ENCODE measurements around the gene PFN3. TPM values are rescaled to one million over a fixed set of nuclear protein-coding genes. Genes with fewer than 3 reads are reported as not detected.

The PFN3 gene
- polyA plus RNA-seq, 1 of the 3 experiments (the other 2 are of a cell fraction) = not detected

DNA sequence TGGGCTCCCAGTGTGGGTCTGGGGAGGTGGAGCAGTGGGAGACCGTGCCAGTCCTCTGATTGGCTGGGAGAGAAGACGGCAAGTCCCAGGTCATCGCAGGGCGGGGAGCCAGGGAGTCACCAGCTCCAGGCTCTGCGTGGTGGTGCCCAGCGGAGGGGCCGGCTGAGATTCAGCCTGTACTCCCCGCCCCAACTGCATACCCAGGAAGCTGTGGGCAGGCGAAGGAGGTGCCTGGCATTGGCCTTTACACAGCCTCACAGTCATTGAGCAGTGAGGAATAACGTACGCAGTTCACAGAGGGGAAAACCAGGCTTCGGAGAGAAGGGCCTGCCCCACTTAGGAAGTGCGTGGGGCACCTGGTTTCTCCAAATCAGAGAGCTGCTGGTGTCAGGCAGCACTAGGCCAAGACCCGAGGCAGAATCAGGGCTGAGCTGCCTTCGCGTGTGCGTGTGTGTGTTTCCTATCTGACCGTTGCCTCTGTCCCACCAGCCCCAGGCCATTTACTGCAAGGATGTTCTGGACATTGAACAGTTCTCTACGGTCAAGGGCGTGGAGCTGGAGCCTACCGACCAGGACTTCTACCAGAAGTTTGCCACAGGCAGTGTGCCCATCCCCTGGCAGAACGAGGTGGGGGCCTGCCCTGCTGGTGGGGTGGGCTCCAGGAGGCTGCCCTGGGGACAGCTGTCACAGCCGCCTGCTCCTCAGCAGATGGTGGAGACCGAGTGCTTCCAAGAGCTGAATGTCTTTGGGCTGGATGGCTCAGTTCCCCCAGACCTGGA lies 39.9 kb upstream of the PFN3 start:
- Histone ChIP-seq H3K27ac (ENCODE audit: low read depth in 2 of 2, low read length in 1 of 2) (peak overlapping the region in 1 of 2 experiments; percentile 31; a peak in 1 of 4 replicates), H3K4me1 (ENCODE audit: control insufficient read depth in 1 of 2, insufficient read depth in 2 of 2, low read depth in 1 of 2, low read length in 1 of 2) (peaks cover 0 to 8% of the 10 kb centered on the region in 2 experiments; a peak in 1 of 4 replicates), H3K9me2 (no peaks in the 10 kb centered on the region), H3K9me3 (no peaks in the 10 kb centered on the region), H4K20me1 (ENCODE audit: insufficient read depth) (0 out of 2 replicates have a peak, but pooled peaks cover 9% of the 10 kb centered on the region), H3K9ac (no peak overlapping the region), H3K79me2 (ENCODE audit: insufficient read depth) (peaks cover 12% of the 10 kb centered on the region), H3K27me3 (ENCODE audit: insufficient read depth) (no peaks in the 10 kb centered on the region), H3K36me3 (replicated peaks in 1 of 2; ENCODE audit: control insufficient read depth in 1 of 2, insufficient read depth in 2 of 2, low read length in 1 of 2) (peaks cover 13 to 28% of the 10 kb centered on the region in 2 experiments), H3K4me2 (no peak overlapping the region), H3K4me3 (ENCODE audit: low read depth in 2 of 2, low read length in 1 of 2) (no peak overlapping the region), H3F3A (replicated peaks; ENCODE audit: insufficient read depth) (peaks cover 11% of the 10 kb centered on the region), H2AFZ (ENCODE audit: low read depth) (no peak overlapping the region)
- POLR2A ChIA-PET = interaction anchor here (0.6 to 2.2 kb wide), 6 partner anchors 11 to 36 kb away, joined by 3 to 7 read pairs (median 4); no protein-coding TSS in a partner anchor
- CTCF ChIA-PET = interaction anchor here (0.8 to 12.7 kb wide), 9 partner anchors 8 to 122 kb away, joined by 3 to 206 read pairs (median 6); partner anchors contain the start of gene PFN3
- no peak for DNase-seq
- no peak for TF ChIP-seq SIN3A (IDR thresholded peaks at IDR 0.05; ENCODE audit: borderline replicate concordance, low read depth, low read length)
- TF ChIP-seq TEAD4 (IDR thresholded peaks at IDR 0.05; ENCODE audit: borderline replicate concordance, insufficient read depth) = no peak
- TF ChIP-seq GATA2 (CRISPR knock-in tag; IDR thresholded peaks at IDR 0.05) = no peak
- WGBS (ENCODE audit: low lambda C conversion rate) = 83% methylated on average over 19 of the region's 24 CpGs

DNA sequence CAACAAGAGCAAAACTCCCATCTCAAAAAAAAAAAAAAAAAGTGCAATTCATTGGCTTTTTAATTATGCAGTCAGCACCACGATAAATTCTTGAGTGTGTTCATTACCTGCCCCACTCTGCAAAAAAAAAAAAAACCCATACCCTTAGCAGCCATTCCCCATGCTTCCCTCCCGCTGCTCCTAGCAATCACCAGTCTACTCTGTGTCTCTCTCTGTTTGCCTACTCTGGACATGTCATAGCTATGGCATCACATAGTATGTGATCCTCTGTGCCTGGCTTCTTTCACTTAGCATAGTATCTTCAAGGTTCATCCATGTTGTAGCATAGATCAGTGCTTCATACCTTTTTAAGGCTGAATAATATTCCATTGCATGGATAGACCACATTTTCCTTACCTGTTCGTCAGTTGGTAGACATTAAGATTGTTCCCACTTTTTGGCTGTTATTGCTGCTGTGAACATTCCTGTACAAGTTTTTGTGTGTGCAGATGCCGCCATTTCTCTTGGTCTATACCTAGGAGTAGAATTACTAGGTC lies 39.1 kb upstream of the PFN3 start:
- no peaks in the 10 kb centered on the region for H3K27me3 ChIP-seq (ENCODE audit: insufficient read depth)
- H4K20me1 ChIP-seq (ENCODE audit: insufficient read depth) = 0 out of 2 replicates have a peak, but pooled peaks cover 7% of the 10 kb centered on the region
- no peak overlapping the region for H3K4me2 ChIP-seq
- no peak for DNase-seq
- H2AFZ ChIP-seq (ENCODE audit: low read depth) = no peak overlapping the region
- no peak overlapping the region for H3K9ac ChIP-seq
- POLR2A ChIA-PET = no interaction called here
- CTCF ChIA-PET = interaction anchor here (0.9 to 12.7 kb wide), 8 partner anchors 11 to 121 kb away, joined by 3 to 206 read pairs (median 7); partner anchors contain the start of gene PFN3
- H3K4me3 ChIP-seq (ENCODE audit: low read depth in 2 of 2, low read length in 1 of 2) = no peak overlapping the region
- peaks cover 0 to 7% of the 10 kb centered on the region in 2 experiments; a peak in 1 of 4 replicates for H3K4me1 ChIP-seq (ENCODE audit: control insufficient read depth in 1 of 2, insufficient read depth in 2 of 2, low read depth in 1 of 2, low read length in 1 of 2)
- no peaks in the 10 kb centered on the region for H3K9me2 ChIP-seq
- TF ChIP-seq NFIC (IDR thresholded peaks at IDR 0.05; ENCODE audit: borderline replicate concordance) (no peak), TAF1 (IDR thresholded peaks at IDR 0.05; ENCODE audit: borderline replicate concordance, low read depth, low read length) (no peak), SMC3 (IDR thresholded peaks at IDR 0.05; ENCODE audit: low read depth, low read length) (no peak), CHD2 (IDR thresholded peaks at IDR 0.05; ENCODE audit: low read length, partially characterized antibody) (no peak), NRF1 (IDR thresholded peaks at IDR 0.05; ENCODE audit: low read depth, low read length) (no peak), EP300 (IDR thresholded peaks at IDR 0.05; ENCODE audit: borderline replicate concordance in 1 of 2, low read depth in 1 of 2, low read length in 1 of 2) (no peak), FOXM1 (IDR thresholded peaks at IDR 0.05; ENCODE audit: low read depth) (no peak), GABPA (IDR thresholded peaks at IDR 0.05; ENCODE audit: low read depth) (no peak), FOXJ3 (CRISPR knock-in tag; IDR thresholded peaks at IDR 0.05) (no peak), MXI1 (IDR thresholded peaks at IDR 0.05; ENCODE audit: low read depth, low read length) (no peak), GATA2 (CRISPR knock-in tag; IDR thresholded peaks at IDR 0.05) (no peak), RAD21 (IDR thresholded peaks at IDR 0.05; ENCODE audit: low read length) (no peak), RXRA (IDR thresholded peaks at IDR 0.05; ENCODE audit: borderline replicate concordance, low read depth) (no peak), YY1 (IDR thresholded peaks at IDR 0.05; ENCODE audit: low read depth) (no peak)
- TF ChIP-seq, protein P1, sequence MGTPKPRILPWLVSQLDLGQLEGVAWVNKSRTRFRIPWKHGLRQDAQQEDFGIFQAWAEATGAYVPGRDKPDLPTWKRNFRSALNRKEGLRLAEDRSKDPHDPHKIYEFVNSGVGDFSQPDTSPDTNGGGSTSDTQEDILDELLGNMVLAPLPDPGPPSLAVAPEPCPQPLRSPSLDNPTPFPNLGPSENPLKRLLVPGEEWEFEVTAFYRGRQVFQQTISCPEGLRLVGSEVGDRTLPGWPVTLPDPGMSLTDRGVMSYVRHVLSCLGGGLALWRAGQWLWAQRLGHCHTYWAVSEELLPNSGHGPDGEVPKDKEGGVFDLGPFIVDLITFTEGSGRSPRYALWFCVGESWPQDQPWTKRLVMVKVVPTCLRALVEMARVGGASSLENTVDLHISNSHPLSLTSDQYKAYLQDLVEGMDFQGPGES (IDR thresholded peaks at IDR 0.05; ENCODE audit: low read depth, low read length) = no peak
- TF ChIP-seq, protein P2, sequence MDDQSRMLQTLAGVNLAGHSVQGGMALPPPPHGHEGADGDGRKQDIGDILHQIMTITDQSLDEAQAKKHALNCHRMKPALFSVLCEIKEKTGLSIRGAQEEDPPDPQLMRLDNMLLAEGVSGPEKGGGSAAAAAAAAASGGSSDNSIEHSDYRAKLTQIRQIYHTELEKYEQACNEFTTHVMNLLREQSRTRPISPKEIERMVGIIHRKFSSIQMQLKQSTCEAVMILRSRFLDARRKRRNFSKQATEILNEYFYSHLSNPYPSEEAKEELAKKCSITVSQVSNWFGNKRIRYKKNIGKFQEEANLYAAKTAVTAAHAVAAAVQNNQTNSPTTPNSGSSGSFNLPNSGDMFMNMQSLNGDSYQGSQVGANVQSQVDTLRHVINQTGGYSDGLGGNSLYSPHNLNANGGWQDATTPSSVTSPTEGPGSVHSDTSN (IDR thresholded peaks at IDR 0.05) = no peak
- no peaks in the 10 kb centered on the region for H3K9me3 ChIP-seq
- H3F3A ChIP-seq (replicated peaks; ENCODE audit: insufficient read depth) = peaks cover 10% of the 10 kb centered on the region
- H3K27ac ChIP-seq (ENCODE audit: low read depth in 2 of 2, low read length in 1 of 2) = no peak overlapping the region
- H3K36me3 ChIP-seq (replicated peaks in 1 of 2; ENCODE audit: control insufficient read depth in 1 of 2, insufficient read depth in 2 of 2, low read length in 1 of 2) = peaks cover 17 to 33% of the 10 kb centered on the region in 2 experiments
- H3K79me2 ChIP-seq (ENCODE audit: insufficient read depth) = peaks cover 9% of the 10 kb centered on the region
- 87% methylated on average over 4 of the region's 4 CpGs for WGBS (ENCODE audit: low lambda C conversion rate)
